DND-41 (cell line): ENCODE results near the gene FAM107A.

ENCODE experiments used
- ATAC-seq: fragments of 200-7000 bp; cut with Tn5 transposase; 3 replicates; pipeline ENCODE4 v1.9.1; 2021; ENCODE audit warnings: low read depth; ENCODE audit not compliant: insufficient read depth
- DNase-seq: peaks from one replicate; pipeline ENCODE4 v3.0.0-alpha.2; 2020
- H2AFZ ChIP-seq: 2 replicates; pipeline ENCODE4 v1.6.0; 2012; ENCODE audit warnings: low read depth, low read length
- H3K27ac ChIP-seq: 2 replicates; pipeline ENCODE4 v1.5.1; 2012; ENCODE audit warnings: low read length, inconsistent platforms
- H3K27me3 ChIP-seq: fragments of 200-600 bp; sonication (generic); 2 replicates; pipeline ENCODE4 v1.6.0; 2012; ENCODE audit warnings: low read length, mild to moderate bottlenecking, inconsistent platforms; ENCODE audit not compliant: insufficient read depth, poor library complexity
- H3K36me3 ChIP-seq: 2 replicates; pipeline ENCODE4 v1.5.1; 2012; ENCODE audit warnings: low read length, inconsistent platforms; ENCODE audit not compliant: insufficient read depth
- H3K4me1 ChIP-seq: 2 replicates; pipeline ENCODE4 v1.5.1; 2012; ENCODE audit warnings: mild to moderate bottlenecking, low read length; ENCODE audit not compliant: insufficient read depth
- H3K4me2 ChIP-seq: 2 replicates; pipeline ENCODE4 v1.6.0; 2012; ENCODE audit warnings: mild to moderate bottlenecking, moderate library complexity, low read length, inconsistent platforms; ENCODE audit not compliant: insufficient read depth
- H3K4me3 ChIP-seq, 2 experiments: fragments of 200-600 bp in 1 of 2; shearing (Covaris generic) in 1 of 2; 2 replicates each; pipeline ENCODE4 v1.5.1; 2012 to 2016; ENCODE audit warnings: inconsistent platforms in 2 of 2, low read length in 2 of 2, mild to moderate bottlenecking in 2 of 2, low read depth in 1 of 2, moderate library complexity in 1 of 2
- H3K79me2 ChIP-seq: 2 replicates; pipeline ENCODE4 v1.6.0; 2012; ENCODE audit warnings: low read length, inconsistent platforms; ENCODE audit not compliant: insufficient read depth
- H3K9ac ChIP-seq: 2 replicates; pipeline ENCODE4 v1.6.0; 2012; ENCODE audit warnings: low read depth, mild to moderate bottlenecking, inconsistent platforms, low read length, moderate library complexity
- H3K9me3 ChIP-seq: 2 replicates; pipeline ENCODE4 v1.5.1; 2012; ENCODE audit warnings: low read length, moderate library complexity, mild to moderate bottlenecking, inconsistent platforms; ENCODE audit not compliant: insufficient read depth, severe bottlenecking
- H4K20me1 ChIP-seq: 2 replicates; pipeline ENCODE4 v1.6.0; 2012; ENCODE audit warnings: low read length; ENCODE audit not compliant: insufficient read depth
- CTCF ChIP-seq: IDR thresholded peaks from 2 replicates; pipeline ENCODE4 v1.5.1; 2012; ENCODE audit warnings: borderline replicate concordance, low read length, moderate library complexity, mild to moderate bottlenecking; ENCODE audit not compliant: poor library complexity, severe bottlenecking; ENCODE audit errors: extremely low read depth
- EZH2 ChIP-seq: IDR thresholded peaks from 3 replicates; pipeline ENCODE4 v1.6.1; 2012; ENCODE audit warnings: borderline replicate concordance, low read depth, mild to moderate bottlenecking, moderate library complexity, low read length, inconsistent platforms; ENCODE audit not compliant: severe bottlenecking

FAM107A gene

GRCh38 chr3:58613236-58614132, 36.3 kb upstream of the FAM107A start:
- TF ChIP-seq EZH2, result no peak
- TF ChIP-seq CTCF, result no peak
- Histone ChIP-seq H3K4me3 (no peak overlapping the region), H2AFZ (no peak overlapping the region), H3K79me2 (no peaks in the 10 kb centered on the region), H3K4me2 (no peak overlapping the region), H3K4me1 (no peaks in the 10 kb centered on the region), H3K9ac (no peak overlapping the region), H3K27ac (no peak overlapping the region), H3K9me3 (no peaks in the 10 kb centered on the region), H3K27me3 (no peaks in the 10 kb centered on the region), H4K20me1 (no peaks in the 10 kb centered on the region), H3K36me3 (no peaks in the 10 kb centered on the region)
- ATAC-seq, result no peak
- DNase-seq, result no peak

- Histone ChIP-seq H3K4me3 (no peak overlapping the region), H3K27me3 (no peaks in the 10 kb centered on the region), H3K79me2 (no peaks in the 10 kb centered on the region), H3K4me1 (no peaks in the 10 kb centered on the region), H3K27ac (no peak overlapping the region), H3K9me3 (no peaks in the 10 kb centered on the region), H4K20me1 (no peaks in the 10 kb centered on the region), H3K36me3 (no peaks in the 10 kb centered on the region), H3K4me2 (no peak overlapping the region), H2AFZ (no peak overlapping the region), H3K9ac (no peak overlapping the region)
- no peak for ATAC-seq
- TF ChIP-seq CTCF (no peak), EZH2 (no peak)
- no peak for DNase-seq
Observed at GRCh38 chr3:58612830-58613229, 35.6 kb upstream of the FAM107A start.

- no peak overlapping the region for H3K4me3 ChIP-seq
- DNase-seq, result no peak
- no peaks in the 10 kb centered on the region for H3K27me3 ChIP-seq
- no peak for TF ChIP-seq EZH2
- no peak for TF ChIP-seq CTCF
- H3K9me3 ChIP-seq, result no peaks in the 10 kb centered on the region
- no peak overlapping the region for H3K27ac ChIP-seq
- no peaks in the 10 kb centered on the region for H4K20me1 ChIP-seq
- no peak overlapping the region for H3K4me2 ChIP-seq
- no peaks in the 10 kb centered on the region for H3K36me3 ChIP-seq
- no peak for ATAC-seq
- H3K4me1 ChIP-seq, result no peaks in the 10 kb centered on the region
- H3K79me2 ChIP-seq, result no peaks in the 10 kb centered on the region
- H2AFZ ChIP-seq, result no peak overlapping the region
- no peak overlapping the region for H3K9ac ChIP-seq
Observed at GRCh38 chr3:58609990-58610389, 32.8 kb upstream of the FAM107A start.
